ENCODE measurements around the gene SH3RF1. TPM values are rescaled to one million over a fixed set of nuclear protein-coding genes. Genes with fewer than 3 reads are reported as not detected.

The SH3RF1 gene
- total and polyA plus RNA-seq, 8 donors = 3.4 to 47.8 (median 18.9) TPM

GRCh38 chr4:169209388-169209883, 61.3 kb downstream of the SH3RF1 start:
- Histone ChIP-seq H3K27me3 (no peaks in the 10 kb centered on the region), H3K4me3 (no peak overlapping the region), H3K27ac (no peak overlapping the region), H3K4me1 (peaks cover 9 to 46% (median 26%) of the 10 kb centered on the region in 4 donors), H3K9me3 (peaks cover 0 to 5% (median 2%) of the 10 kb centered on the region in 4 donors), H3K36me3 (peaks cover 0 to 7% (median 0%) of the 10 kb centered on the region in 4 donors)
- DNase-seq = no peak
- TF ChIP-seq EP300 (IDR thresholded peaks at IDR 0.05) (no peak), POLR2AphosphoS5 (IDR thresholded peaks at IDR 0.05) (no peak), POLR2A (IDR thresholded peaks at IDR 0.05) (no peak), CTCF (IDR thresholded peaks at IDR 0.05) (no peak)
- intact Hi-C loops (cut with DNase I; ENCODE audit: low total_unique reads) = no loop called here
- WGBS, 5 donors = 46 to 70% (median 55%) methylated on average over 5 of the region's 5 CpGs

GRCh38 chr4:169208516-169208915, 62.2 kb downstream of the SH3RF1 start:
- no peak overlapping the region for H3K27ac ChIP-seq
- no peak for DNase-seq
- 97 to 100% (median 99%) methylated on average over 1 of the region's 1 CpG for WGBS, 5 donors

GRCh38 chr4:169208090-169208455, 62.7 kb downstream of the SH3RF1 start:
- Histone ChIP-seq H3K27me3 (no peaks in the 10 kb centered on the region), H3K9me3 (no peaks in the 10 kb centered on the region), H3K27ac (no peak overlapping the region), H3K4me3 (no peak overlapping the region), H3K36me3 (no peaks in the 10 kb centered on the region), H3K4me1 (peaks cover 9 to 60% (median 32%) of the 10 kb centered on the region in 4 donors)
- intact Hi-C loops (cut with DNase I; ENCODE audit: low total_unique reads) = no loop called here
- TF ChIP-seq POLR2A (IDR thresholded peaks at IDR 0.05) (no peak), CTCF (IDR thresholded peaks at IDR 0.05) (no peak), POLR2AphosphoS5 (IDR thresholded peaks at IDR 0.05) (no peak), EP300 (IDR thresholded peaks at IDR 0.05) (no peak)
- 59 to 72% (median 68%) methylated on average over 3 of the region's 3 CpGs for WGBS, 5 donors
- no peak for DNase-seq

More at GRCh38 chr4:169208516-169208915, 62.2 kb downstream of the SH3RF1 start:
- peaks cover 9 to 56% (median 30%) of the 10 kb centered on the region in 4 donors for H3K4me1 ChIP-seq
- H3K9me3 ChIP-seq = no peaks in the 10 kb centered on the region
- no peaks in the 10 kb centered on the region for H3K27me3 ChIP-seq
- intact Hi-C loops (cut with DNase I; ENCODE audit: low total_unique reads) = no loop called here
- H3K4me3 ChIP-seq = no peak overlapping the region
- no peaks in the 10 kb centered on the region for H3K36me3 ChIP-seq
- TF ChIP-seq CTCF (IDR thresholded peaks at IDR 0.05) = no peak
- no peak for TF ChIP-seq POLR2AphosphoS5 (IDR thresholded peaks at IDR 0.05)
- no peak for TF ChIP-seq POLR2A (IDR thresholded peaks at IDR 0.05)
- no peak for TF ChIP-seq EP300 (IDR thresholded peaks at IDR 0.05)

- H3K36me3 ChIP-seq = no peaks in the 10 kb centered on the region
- DNase-seq = no peak
- intact Hi-C loops (cut with DNase I; ENCODE audit: low total_unique reads) = no loop called here
- peaks cover 12 to 65% (median 35%) of the 10 kb centered on the region in 4 donors for H3K4me1 ChIP-seq
- WGBS, 5 donors = 84 to 91% (median 85%) methylated on average over 2 of the region's 2 CpGs
- no peak for TF ChIP-seq EP300 (IDR thresholded peaks at IDR 0.05)
- no peak for TF ChIP-seq CTCF (IDR thresholded peaks at IDR 0.05)
- no peak for TF ChIP-seq POLR2A (IDR thresholded peaks at IDR 0.05)
- TF ChIP-seq POLR2AphosphoS5 (IDR thresholded peaks at IDR 0.05) = no peak
- H3K9me3 ChIP-seq = no peaks in the 10 kb centered on the region
- H3K27me3 ChIP-seq = no peaks in the 10 kb centered on the region
- H3K4me3 ChIP-seq = no peak overlapping the region
- no peak overlapping the region for H3K27ac ChIP-seq
Observed at GRCh38 chr4:169207436-169208089, 63.2 kb downstream of the SH3RF1 start.
